K562 (cell line): ENCODE results near the gene ABCC1. TPM values are rescaled to one million over a fixed set of nuclear protein-coding genes. Genes with fewer than 3 reads are reported as not detected.

ENCODE experiments used
- ATAC-seq: fragments of 200-7000 bp; cut with Tn5 transposase; 3 replicates; pipeline ENCODE4 v1.9.1; 2020; ENCODE audit warnings: moderate library complexity
- BruUV-seq: library from RNA; stranded (reverse); fragments of 400-500 nt; replicated peaks from 2 replicates; lab custom pipeline; 2021; lab: Mats Ljungman, UMichigan
- CTCF ChIA-PET: fragments of 300-600 bp; formaldehyde crosslinking; extraction: SDS; loops from one replicate; lab custom pipeline; 2021; ENCODE audit warnings: low intra/inter-chr PET ratio; lab: Yijun Ruan, JAX
- POLR2A ChIA-PET: fragments of 300-600, 350-650 bp; sonication (Branson Sonifier 250); formaldehyde crosslinking; extraction: SDS; loops from one replicate; lab custom pipeline; 2021; ENCODE audit warnings: antibody characterized with exemption, inconsistent platforms; lab: Yijun Ruan, JAX
- DNase-seq, 4 experiments: peaks; one replicate each; pipeline versions ENCODE4 v3.0.0 to v3.0.0-alpha.2; 2011 to 2018; ENCODE audit warnings: low spot score in 3 of 4, mixed read lengths in 3 of 4; ENCODE audit errors: extremely low read depth in 1 of 4
- FAIRE-seq: peaks from 2 replicates; lab custom pipeline; 2011; peaks lifted over from hg19 to GRCh38; lab: Jason Lieb, UNC
- H2AFZ ChIP-seq: 2 replicates; pipeline ENCODE4 v1.6.0; 2011; ENCODE audit warnings: low read depth, low read length, control low read depth, inconsistent platforms
- H3K27ac ChIP-seq: fragments of 200-600 bp; 3 replicates; pipeline ENCODE4 v1.8.0; 2011; ENCODE audit warnings: low read depth, mild to moderate bottlenecking, control low read depth, inconsistent platforms, low read length, moderate library complexity, mixed read lengths; ENCODE audit errors: extremely low read depth
- H3K27me3 ChIP-seq, 2 experiments: fragments of 300-600 bp in 1 of 2; 2 replicates in 1 of 2; 3 replicates in 1 of 2; pipeline versions ENCODE4 v1.6.0 to v1.8.0; 2011; ENCODE audit warnings: inconsistent platforms in 2 of 2, low read length in 2 of 2, mild to moderate bottlenecking in 1 of 2, mixed read lengths in 1 of 2, moderate library complexity in 1 of 2; ENCODE audit not compliant: control insufficient read depth in 2 of 2, insufficient read depth in 2 of 2
- H3K36me3 ChIP-seq: fragments of 300-600 bp; 3 replicates; pipeline ENCODE4 v1.8.0; 2011; ENCODE audit warnings: mild to moderate bottlenecking, low read length, inconsistent platforms; ENCODE audit not compliant: control insufficient read depth, insufficient read depth
- H3K4me1 ChIP-seq, 2 experiments: fragments of 200-600 bp in 1 of 2; replicated peaks in 1 of 2; 2 replicates in 1 of 2; 3 replicates in 1 of 2; pipeline versions ENCODE4 v1.5.1 to v1.8.0; 2011; ENCODE audit warnings: inconsistent platforms in 2 of 2, low read length in 2 of 2, mild to moderate bottlenecking in 1 of 2, mixed read lengths in 1 of 2, moderate library complexity in 1 of 2; ENCODE audit not compliant: control insufficient read depth in 2 of 2, insufficient read depth in 2 of 2
- H3K4me2 ChIP-seq: 2 replicates; pipeline ENCODE4 v1.6.1; 2011; ENCODE audit warnings: low read length, control low read depth, inconsistent platforms, mixed read lengths; ENCODE audit not compliant: insufficient read depth
- H3K4me3 ChIP-seq: fragments of 200-600 bp; sonication (generic), shearing (Covaris generic); 2 replicates; pipeline ENCODE4 v1.5.1; 2016; ENCODE audit warnings: control low read depth, inconsistent platforms
- H3K79me2 ChIP-seq: fragments of 200-600 bp; 3 replicates; pipeline ENCODE4 v1.8.0; 2011; ENCODE audit warnings: low read length, inconsistent platforms; ENCODE audit not compliant: control insufficient read depth, insufficient read depth
- H3K9ac ChIP-seq, 2 experiments: 2 replicates each; pipeline versions ENCODE4 v1.6.0 to v1.6.1; 2011; ENCODE audit warnings: low read depth in 2 of 2, low read length in 2 of 2, control low read depth in 1 of 2, inconsistent platforms in 1 of 2, mild to moderate bottlenecking in 1 of 2, mixed read lengths in 1 of 2; ENCODE audit not compliant: insufficient read depth in 1 of 2
- H3K9me1 ChIP-seq: one replicate; pipeline ENCODE4 v1.6.0; 2011; ENCODE audit warnings: inconsistent platforms, mild to moderate bottlenecking, low read length, moderate library complexity; ENCODE audit not compliant: control insufficient read depth, insufficient read depth
- H3K9me3 ChIP-seq: replicated peaks from 2 replicates; pipeline ENCODE4 v1.5.1; 2011; ENCODE audit warnings: low read depth, low read length, inconsistent platforms; ENCODE audit not compliant: control insufficient read depth, insufficient read depth
- H4K20me1 ChIP-seq: replicated peaks from 2 replicates; pipeline ENCODE4 v1.6.1; 2011; ENCODE audit warnings: low read length, inconsistent platforms, mixed read lengths; ENCODE audit not compliant: control insufficient read depth, insufficient read depth
- AFF4 ChIP-seq: sonication (generic); formaldehyde crosslinking; IDR thresholded peaks from 2 replicates; pipeline ENCODE4 v1.8.0; 2023; ENCODE audit warnings: mild to moderate bottlenecking, missing genetic modification reagents
- ASH1L ChIP-seq: fragments of 450-650 bp; IDR thresholded peaks from 2 replicates; pipeline ENCODE4 v1.6.1; 2018; ENCODE audit warnings: borderline replicate concordance, mild to moderate bottlenecking, low read depth; ENCODE audit not compliant: partially characterized antibody
- BCOR ChIP-seq: fragments of 450-650 bp; IDR thresholded peaks from 2 replicates; pipeline ENCODE4 v1.6.1; 2016
- BRD4 ChIP-seq: fragments of 200-600 bp; sonication (generic); IDR thresholded peaks from 2 replicates; pipeline ENCODE4 v1.6.1; 2017; ENCODE audit warnings: inconsistent platforms
- CC2D1A ChIP-seq: fragments of 450-650 bp; IDR thresholded peaks from 2 replicates; pipeline ENCODE4 v1.6.1; 2017; ENCODE audit warnings: mild to moderate bottlenecking
- KDM1A ChIP-seq, 2 experiments: fragments of 450-650 bp; IDR thresholded peaks; 2 replicates each; pipeline ENCODE4 v1.6.1; 2016; ENCODE audit warnings: mild to moderate bottlenecking in 2 of 2
- RBM25 ChIP-seq: fragments of 200-400 bp; formaldehyde crosslinking; IDR thresholded peaks from 2 replicates; pipeline ENCODE4 v1.6.1; 2018; ENCODE audit warnings: low read length, low read depth, moderate library complexity; ENCODE audit not compliant: severe bottlenecking
- RBM39 ChIP-seq: fragments of 200-400 bp; formaldehyde crosslinking; optimal IDR thresholded peaks from 2 replicates; pipeline ENCODE3; 2018; ENCODE audit warnings: low read depth, low read length
- SLC30A9 ChIP-seq: fragments of 250-450 bp; sonication (Bioruptor Pico); IDR thresholded peaks from 2 replicates; pipeline ENCODE4 v1.8.0; 2022; ENCODE audit warnings: mild to moderate bottlenecking, moderate library complexity
- SMARCA5 ChIP-seq: fragments of 450-650 bp; IDR thresholded peaks from 2 replicates; pipeline ENCODE4 v1.6.1; 2016
- ZNF174 ChIP-seq: fragments of 250-450 bp; sonication (Bioruptor Pico); IDR thresholded peaks from 2 replicates; pipeline ENCODE4 v1.4.0; 2020; ENCODE audit warnings: mild to moderate bottlenecking
- ZNF436 ChIP-seq: fragments of 250-450, 450-650 bp; sonication (Bioruptor Pico); formaldehyde crosslinking; IDR thresholded peaks from 2 replicates; pipeline ENCODE4 v1.7.0; 2020; ENCODE audit warnings: mild to moderate bottlenecking
- WGBS: fragments of 100-300 bp; shearing (Covaris generic); methylation state at CpG from one replicate; pipeline ENCODE4 v1.1.6; 2016; ENCODE audit warnings: low coverage, mixed read lengths; ENCODE audit not compliant: insufficient coverage; ENCODE audit errors: missing lambda C conversion rate; 5-methylcytosine and 5-hydroxymethylcytosine counted together
- in situ Hi-C: fragments of 300-500 bp; cut with MboI; formaldehyde crosslinking; loops from 4 replicates; pipeline ENCODE4 v1.15.0; 2018; ENCODE audit warnings: inconsistent platforms, mixed read lengths
- intact Hi-C: fragments of 100-400 bp; cut with micrococcal nuclease; formaldehyde crosslinking; loops from 2 replicates; pipeline ENCODE4 v1.14.2; 2022
- polyA plus RNA-seq, 8 experiments: library from polyadenylated mRNA; depleted of rRNA in 4 of 8; stranded (reverse) in 5 of 8; unstranded in 3 of 8; fragments of >200 nt; fragmentation: Nextera tagmentation in 2 of 8; fragmentation: Illumina TruSeq in 1 of 8; extraction: Ambion mirVana in 2 of 8; extraction: Trizol in 1 of 8; gene quantifications; 2 replicates each; pipeline versions ENCODE4 v1.2.1 to v1.2.3, GENCODE V29; 2011 to 2014; ENCODE audit warnings: inconsistent platforms in 1 of 8, missing spikeins in 1 of 8
- total RNA-seq, 7 experiments: library from RNA; depleted of rRNA in 6 of 7; stranded (reverse); fragments of >200 nt in 6 of 7; fragmentation: Illumina TruSeq in 2 of 7; extraction: Trizol in 2 of 7; gene quantifications; 2 replicates each; pipeline versions ENCODE4 v1.2.1 to v1.2.3, GENCODE V29; 2011 to 2021; ENCODE audit warnings: low replicate concordance in 1 of 7

ABCC1 gene
- total and polyA plus RNA-seq, 9 of the 15 experiments (the other 6 are each of a cell fraction or from before 2014, with no cell fraction given): 3.9 to 41.6 (median 10.0) TPM

GRCh38 chr16:16016388-16016964, 67.1 kb downstream of the ABCC1 start:
- no peak overlapping the region for H2AFZ ChIP-seq
- in situ Hi-C loops: no loop called here
- 92% methylated on average over 10 of the region's 11 CpGs for WGBS
- no peak overlapping the region; the same call in 2 of the 3 replicates for H3K27ac ChIP-seq
- no peak overlapping the region for H3K4me2 ChIP-seq
- no peak overlapping the region for H3K9ac ChIP-seq
- no peak for FAIRE-seq
- no peaks in the 10 kb centered on the region for H3K9me1 ChIP-seq
- TF ChIP-seq AFF4: no peak
- TF ChIP-seq CC2D1A: no peak
- no peak for TF ChIP-seq ASH1L
- TF ChIP-seq BRD4: no peak
- 0 out of 4 replicates have a peak, but pooled peaks of 1 of the 2 experiments have one; percentile 18 for TF ChIP-seq KDM1A (IDR thresholded peaks at IDR 0.05)
- TF ChIP-seq SLC30A9: no peak
- TF ChIP-seq SMARCA5: no peak
- peak; percentile 48 for TF ChIP-seq RBM25
- TF ChIP-seq ZNF174 (CRISPR knock-in tag): no peak
- TF ChIP-seq ZNF436: no peak
- no peak for TF ChIP-seq RBM39
- peak; percentile 59; the same call in 1 of the 2 replicates for TF ChIP-seq BCOR
- TF ChIP-seq, all 486 proteins: peak for 3
- Histone ChIP-seq H3K79me2 (no peaks in the 10 kb centered on the region), H3K9me3 (no peaks in the 10 kb centered on the region), H4K20me1 (no peaks in the 10 kb centered on the region), H3K4me1 (peaks cover 11 to 18% of the 10 kb centered on the region in 2 experiments), H3K36me3 (peaks cover 71% of the 10 kb centered on the region; the same call in 2 of the 3 replicates), H3K4me3 (no peak overlapping the region), H3K27me3 (no peaks in the 10 kb centered on the region)
- DNase-seq: no peak
- intact Hi-C loops: no loop called here
- BruUV-seq: no TSS peak
- ATAC-seq: no peak
- ChIA-PET CTCF (no interaction called here), POLR2A (interaction anchor here (0.6 kb wide), 1 partner anchor 26 kb away, joined by 3 read pairs; no protein-coding TSS in a partner anchor)
